Left ventricle myocardium inferior (tissue), 1 donor: Measurements from ENCODE around the gene MUC16. TPM values are rescaled to one million over a fixed set of nuclear protein-coding genes. Genes with fewer than 3 reads are reported as not detected.
"Not testable (repeated sequence)": the region's sequence is repeated elsewhere in the genome, so short reads cannot be mapped to it uniquely, and the experiment has no call there.

Source experiments
- DNase-seq: peaks from one replicate; pipeline ENCODE4 v3.0.0-alpha.2; 2020
- H3K27ac ChIP-seq: fragments of 200-600 bp; replicated peaks from 2 replicates; pipeline ENCODE4 v1.8.0; 2021
- H3K27me3 ChIP-seq: fragments of 200-600 bp; 2 replicates; pipeline ENCODE4 v1.8.0; 2021; ENCODE audit warnings: low read depth
- H3K36me3 ChIP-seq: fragments of 200-600 bp; 2 replicates; pipeline ENCODE4 v1.8.0; 2021
- H3K4me1 ChIP-seq: fragments of 200-600 bp; 2 replicates; pipeline ENCODE4 v1.8.0; 2021
- H3K4me3 ChIP-seq: fragments of 200-600 bp; 2 replicates; pipeline ENCODE4 v1.8.0; 2021; ENCODE audit warnings: mild to moderate bottlenecking, moderate library complexity
- H3K9me3 ChIP-seq: fragments of 200-600 bp; replicated peaks from 2 replicates; pipeline ENCODE4 v1.8.0; 2021
- intact Hi-C: fragments of 100-400 bp; cut with micrococcal nuclease; formaldehyde crosslinking; loops from one replicate; pipeline ENCODE4 v1.11.0; 2022
- total RNA-seq: library from RNA; stranded (reverse); fragmentation: NEBNext Ultra II Directional; extraction: Animal tissue kit (Norgen Biotek cat#: 25700); gene quantifications from one replicate; pipeline ENCODE4 v1.2.1, GENCODE V29; 2021
- TF ChIP-seq, protein P1 (sequence below): fragments of 200-600 bp; IDR thresholded peaks from 2 replicates; pipeline ENCODE4 v1.8.0; 2021; ENCODE audit warnings: antibody characterized with exemption, mild to moderate bottlenecking, borderline replicate concordance
- donor health status: DM: no; HTN: yes; CAD: no; lungs with severe emphysema.

The MUC16 gene
- total RNA-seq, 1 donor from 2014 or later, result not detected

DNA sequence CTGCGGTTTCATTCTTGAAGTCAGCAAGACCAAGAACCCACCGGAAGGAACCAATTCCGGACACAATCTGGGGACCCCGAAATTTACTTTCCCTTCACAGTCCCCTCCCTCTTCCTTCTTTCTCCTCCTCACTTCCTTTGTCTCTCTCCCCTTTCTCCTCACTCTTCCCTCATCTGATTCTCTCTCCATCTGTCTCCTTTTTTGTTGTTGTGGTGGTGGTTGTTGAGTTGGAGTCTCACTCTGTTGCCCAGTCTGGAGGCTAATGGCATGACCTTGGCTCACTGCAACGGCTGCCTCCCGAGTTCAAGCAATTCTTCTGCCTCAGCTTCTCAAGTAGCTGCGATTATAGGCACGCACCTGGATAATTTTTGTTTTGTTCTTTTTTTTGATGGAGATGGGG lies 44.0 kb upstream of the MUC16 start:
- intact Hi-C loops, result no loop called here
- no peak for DNase-seq

GRCh38 chr19:9053674-9054073 lies 43.5 kb upstream of the MUC16 start:
- H3K9me3 ChIP-seq, H3K4me3 ChIP-seq, H3K4me1 ChIP-seq, intact Hi-C loops, H3K27ac ChIP-seq, H3K36me3 ChIP-seq, DNase-seq: not testable (repeated sequence)
- H3K27me3 ChIP-seq, result peaks cover 60% of the 10 kb centered on the region

More for the DNA sequence above, 44.0 kb upstream of the MUC16 start:
- no peaks in the 10 kb centered on the region for H3K36me3 ChIP-seq
- TF ChIP-seq, protein P1, sequence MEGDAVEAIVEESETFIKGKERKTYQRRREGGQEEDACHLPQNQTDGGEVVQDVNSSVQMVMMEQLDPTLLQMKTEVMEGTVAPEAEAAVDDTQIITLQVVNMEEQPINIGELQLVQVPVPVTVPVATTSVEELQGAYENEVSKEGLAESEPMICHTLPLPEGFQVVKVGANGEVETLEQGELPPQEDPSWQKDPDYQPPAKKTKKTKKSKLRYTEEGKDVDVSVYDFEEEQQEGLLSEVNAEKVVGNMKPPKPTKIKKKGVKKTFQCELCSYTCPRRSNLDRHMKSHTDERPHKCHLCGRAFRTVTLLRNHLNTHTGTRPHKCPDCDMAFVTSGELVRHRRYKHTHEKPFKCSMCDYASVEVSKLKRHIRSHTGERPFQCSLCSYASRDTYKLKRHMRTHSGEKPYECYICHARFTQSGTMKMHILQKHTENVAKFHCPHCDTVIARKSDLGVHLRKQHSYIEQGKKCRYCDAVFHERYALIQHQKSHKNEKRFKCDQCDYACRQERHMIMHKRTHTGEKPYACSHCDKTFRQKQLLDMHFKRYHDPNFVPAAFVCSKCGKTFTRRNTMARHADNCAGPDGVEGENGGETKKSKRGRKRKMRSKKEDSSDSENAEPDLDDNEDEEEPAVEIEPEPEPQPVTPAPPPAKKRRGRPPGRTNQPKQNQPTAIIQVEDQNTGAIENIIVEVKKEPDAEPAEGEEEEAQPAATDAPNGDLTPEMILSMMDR, result no peak
- H3K9me3 ChIP-seq, result no peaks in the 10 kb centered on the region
- H3K4me3 ChIP-seq, result no peak overlapping the region
- H3K27me3 ChIP-seq, result peaks cover 55% of the 10 kb centered on the region
- no peaks in the 10 kb centered on the region for H3K4me1 ChIP-seq
- H3K27ac ChIP-seq, result no peak overlapping the region

DNA sequence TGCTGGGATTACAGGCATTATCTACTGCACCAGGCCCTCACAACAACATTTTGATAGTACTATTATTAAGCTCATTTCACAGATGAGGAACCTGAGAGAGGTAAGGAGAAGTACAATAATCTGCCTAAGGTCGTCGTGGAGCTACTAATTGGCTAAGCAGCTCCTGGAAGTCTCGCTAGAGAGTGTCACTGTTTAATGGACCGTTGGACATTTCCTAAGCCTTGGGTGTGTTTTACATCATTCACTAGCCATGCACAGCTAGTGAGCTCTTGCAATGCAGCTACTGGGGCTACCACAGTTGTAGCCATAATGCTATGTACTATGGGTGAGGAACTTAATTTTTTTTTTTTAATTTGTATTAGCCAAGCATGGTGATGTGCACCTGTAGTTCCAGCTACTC lies 42.7 kb upstream of the MUC16 start:
- no peaks in the 10 kb centered on the region for H3K36me3 ChIP-seq
- DNase-seq, result no peak
- TF ChIP-seq, protein P1, result no peak
- no peak overlapping the region for H3K27ac ChIP-seq
- H3K27me3 ChIP-seq, result peaks cover 68% of the 10 kb centered on the region
- H3K9me3 ChIP-seq, result no peaks in the 10 kb centered on the region
- no peaks in the 10 kb centered on the region for H3K4me1 ChIP-seq
- intact Hi-C loops, result no loop called here
- H3K4me3 ChIP-seq, result no peak overlapping the region

DNA sequence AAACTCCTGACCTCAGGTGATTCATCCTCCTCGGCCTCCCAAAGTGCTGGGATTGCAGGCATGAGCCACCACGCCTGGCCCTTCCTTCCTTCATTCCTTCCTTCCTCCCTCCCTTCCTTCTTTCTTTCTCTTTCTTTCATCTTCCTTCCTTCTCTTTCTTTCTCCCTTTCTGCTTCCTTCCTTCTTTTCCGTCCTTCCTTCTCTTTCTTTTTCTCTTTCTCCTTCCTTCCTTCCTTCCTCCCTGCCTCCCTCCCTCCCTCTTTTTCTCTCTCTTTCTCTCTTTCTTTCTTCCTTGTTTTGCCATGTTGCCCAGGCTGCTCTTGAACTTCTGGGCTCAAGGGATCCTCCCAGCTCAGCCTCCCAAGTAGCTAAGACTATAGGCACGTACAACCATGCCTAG lies 36.5 kb upstream of the MUC16 start:
- Histone ChIP-seq H3K36me3 (no peaks in the 10 kb centered on the region), H3K27ac (no peak overlapping the region), H3K9me3 (no peaks in the 10 kb centered on the region), H3K4me1 (no peaks in the 10 kb centered on the region), H3K27me3 (peaks cover 65% of the 10 kb centered on the region), H3K4me3 (no peak overlapping the region)
- TF ChIP-seq, protein P1, result no peak
- intact Hi-C loops, result no loop called here
- DNase-seq, result no peak

DNA sequence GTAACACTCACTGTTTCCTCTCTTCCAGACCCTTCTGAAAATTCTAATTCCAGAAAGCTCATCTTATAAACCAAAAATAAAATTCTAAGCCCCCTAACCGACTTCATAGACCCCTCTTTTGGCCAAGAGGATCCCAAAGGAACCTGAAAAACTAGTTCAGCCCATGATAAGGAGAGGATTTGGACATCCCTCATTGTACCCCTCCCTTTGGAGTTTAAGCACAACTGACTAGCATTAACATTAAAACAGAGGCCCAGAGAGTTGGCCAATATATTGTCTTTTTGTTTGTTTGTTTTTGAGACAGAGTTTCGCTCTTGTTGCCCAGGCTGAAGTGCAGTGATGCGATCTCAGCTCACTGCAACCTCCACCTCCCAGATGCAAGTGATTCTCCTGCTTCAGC lies 34.2 kb upstream of the MUC16 start:
- no peaks in the 10 kb centered on the region for H3K4me1 ChIP-seq
- no peak overlapping the region for H3K27ac ChIP-seq
- TF ChIP-seq, protein P1, result no peak
- H3K36me3 ChIP-seq, result no peaks in the 10 kb centered on the region
- intact Hi-C loops, result no loop called here
- peaks cover 64% of the 10 kb centered on the region for H3K27me3 ChIP-seq
- no peak for DNase-seq
- no peak overlapping the region for H3K4me3 ChIP-seq
- H3K9me3 ChIP-seq, result no peaks in the 10 kb centered on the region

GRCh38 chr19:9043524-9043923 lies 33.3 kb upstream of the MUC16 start:
- no peaks in the 10 kb centered on the region for H3K36me3 ChIP-seq
- TF ChIP-seq, protein P1, result no peak
- no peaks in the 10 kb centered on the region for H3K4me1 ChIP-seq
- intact Hi-C loops, result no loop called here
- H3K9me3 ChIP-seq, result no peaks in the 10 kb centered on the region
- H3K27me3 ChIP-seq, result peaks cover 64% of the 10 kb centered on the region
- no peak for DNase-seq
- no peak overlapping the region for H3K4me3 ChIP-seq
- no peak overlapping the region for H3K27ac ChIP-seq
